ENCODE data around the gene BEST3. TPM values are rescaled to one million over a fixed set of nuclear protein-coding genes. Genes with fewer than 3 reads are reported as not detected.

The BEST3 gene
- total RNA-seq, 1 experiment from 2014 or later, result 0.54 TPM

- no peak for TF ChIP-seq CBX3 (IDR thresholded peaks at IDR 0.05; ENCODE audit: low read depth)
- no peak for TF ChIP-seq RAD21 (IDR thresholded peaks at IDR 0.05; ENCODE audit: low read depth)
- TF ChIP-seq POLR2A (IDR thresholded peaks at IDR 0.05; ENCODE audit: borderline replicate concordance, extremely low read depth, insufficient read depth, insufficient read length), result no peak
- no peak for TF ChIP-seq JUND (IDR thresholded peaks at IDR 0.05)
Observed at GRCh38 chr12:69620077-69620476, 79.0 kb downstream of the BEST3 start (continued).

- no peaks in the 10 kb centered on the region for H3K36me3 ChIP-seq (ENCODE audit: control insufficient read depth in 1 of 2, insufficient read depth in 2 of 2, low read length in 2 of 2)
- no peaks in the 10 kb centered on the region for H4K20me1 ChIP-seq (ENCODE audit: insufficient read depth)
- no peaks in the 10 kb centered on the region for H3K27me3 ChIP-seq (ENCODE audit: insufficient read depth, low read length)
- H3K9me3 ChIP-seq (ENCODE audit: control insufficient read depth in 1 of 2, insufficient read depth in 1 of 2, low read depth in 1 of 2, low read length in 2 of 2), result no peaks in the 10 kb centered on the region
- no TSS peak for BruUV-seq (replicated peaks)
- ChIA-PET CTCF (no interaction called here), RAD21 (ENCODE audit: low non-redundant PET in 1 of 2, low total read pairs in 2 of 2, uncharacterized antibody in 2 of 2, unreplicated experiment in 2 of 2) (no interaction called here), POLR2A (no interaction called here)
- no peaks in the 10 kb centered on the region for H3K4me1 ChIP-seq (ENCODE audit: control insufficient read depth in 1 of 2, insufficient read depth in 2 of 2, low read length in 2 of 2)
- H2AFZ ChIP-seq (ENCODE audit: low read depth, low read length, poor library complexity, severe bottlenecking), result no peak overlapping the region
- H3K9me2 ChIP-seq (ENCODE audit: insufficient read depth), result no peaks in the 10 kb centered on the region
- intact Hi-C loops (cut with micrococcal nuclease), result no loop called here
- H3K4me3 ChIP-seq (replicated peaks in 1 of 2; ENCODE audit: low read depth in 1 of 2, low read length in 2 of 2), result no peak overlapping the region
- TF ChIP-seq ATF3 (IDR thresholded peaks at IDR 0.05) (no peak), CBX3 (IDR thresholded peaks at IDR 0.05; ENCODE audit: low read depth) (no peak), SP1 (IDR thresholded peaks at IDR 0.05; ENCODE audit: low read depth) (no peak), ELF1 (IDR thresholded peaks at IDR 0.05; ENCODE audit: borderline replicate concordance, low read depth) (no peak), SIN3A (IDR thresholded peaks at IDR 0.05; ENCODE audit: low read depth) (no peak)
- TF ChIP-seq, protein P1, sequence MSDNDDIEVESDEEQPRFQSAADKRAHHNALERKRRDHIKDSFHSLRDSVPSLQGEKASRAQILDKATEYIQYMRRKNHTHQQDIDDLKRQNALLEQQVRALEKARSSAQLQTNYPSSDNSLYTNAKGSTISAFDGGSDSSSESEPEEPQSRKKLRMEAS (IDR thresholded peaks at IDR 0.05), result no peak
- no peak overlapping the region for H3K4me2 ChIP-seq (ENCODE audit: low read length)
- H3K79me2 ChIP-seq (ENCODE audit: insufficient read depth, low read length), result no peaks in the 10 kb centered on the region
- H3K27ac ChIP-seq (ENCODE audit: low read depth, low read length), result no peak overlapping the region
- DNase-seq (ENCODE audit: low read depth, low spot score), result no peak
- ATAC-seq, result no peak
- H3K9ac ChIP-seq (ENCODE audit: low read length), result no peak overlapping the region
Observed at GRCh38 chr12:69619050-69619449, 80.1 kb downstream of the BEST3 start.

DNA sequence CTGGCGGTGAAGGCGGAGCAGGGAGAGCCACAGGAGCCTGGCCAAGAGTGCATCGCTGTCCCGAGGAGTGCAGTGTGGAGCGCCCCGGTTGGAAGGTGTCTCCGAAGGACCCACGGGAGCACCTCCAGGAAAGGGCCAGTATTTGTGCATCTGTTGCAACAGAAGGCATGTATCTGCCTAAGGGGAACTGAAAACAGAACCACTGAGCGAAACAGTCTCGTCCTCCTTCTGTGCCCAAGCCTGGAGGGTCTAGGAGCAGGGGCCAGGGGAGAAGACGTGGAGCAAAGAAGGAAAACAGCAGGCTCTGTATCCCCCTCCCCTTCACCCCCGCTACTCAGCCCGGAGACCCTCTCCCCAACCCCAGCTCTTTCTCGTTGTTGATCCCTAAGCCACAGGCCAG lies 83.1 kb downstream of the BEST3 start:
- POLR2A ChIA-PET, result no interaction called here
- no peak for TF ChIP-seq EGR1 (IDR thresholded peaks at IDR 0.05; ENCODE audit: low read depth)
- TF ChIP-seq, protein P1 (IDR thresholded peaks at IDR 0.05), result no peak
- TF ChIP-seq CEBPB (IDR thresholded peaks at IDR 0.05; ENCODE audit: low read depth), result no peak
- TF ChIP-seq, protein P2, sequence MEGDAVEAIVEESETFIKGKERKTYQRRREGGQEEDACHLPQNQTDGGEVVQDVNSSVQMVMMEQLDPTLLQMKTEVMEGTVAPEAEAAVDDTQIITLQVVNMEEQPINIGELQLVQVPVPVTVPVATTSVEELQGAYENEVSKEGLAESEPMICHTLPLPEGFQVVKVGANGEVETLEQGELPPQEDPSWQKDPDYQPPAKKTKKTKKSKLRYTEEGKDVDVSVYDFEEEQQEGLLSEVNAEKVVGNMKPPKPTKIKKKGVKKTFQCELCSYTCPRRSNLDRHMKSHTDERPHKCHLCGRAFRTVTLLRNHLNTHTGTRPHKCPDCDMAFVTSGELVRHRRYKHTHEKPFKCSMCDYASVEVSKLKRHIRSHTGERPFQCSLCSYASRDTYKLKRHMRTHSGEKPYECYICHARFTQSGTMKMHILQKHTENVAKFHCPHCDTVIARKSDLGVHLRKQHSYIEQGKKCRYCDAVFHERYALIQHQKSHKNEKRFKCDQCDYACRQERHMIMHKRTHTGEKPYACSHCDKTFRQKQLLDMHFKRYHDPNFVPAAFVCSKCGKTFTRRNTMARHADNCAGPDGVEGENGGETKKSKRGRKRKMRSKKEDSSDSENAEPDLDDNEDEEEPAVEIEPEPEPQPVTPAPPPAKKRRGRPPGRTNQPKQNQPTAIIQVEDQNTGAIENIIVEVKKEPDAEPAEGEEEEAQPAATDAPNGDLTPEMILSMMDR (IDR thresholded peaks at IDR 0.05 in 2 of 3, conservative IDR thresholded peaks at IDR 0.05 in 1 of 3; ENCODE audit: borderline replicate concordance in 1 of 3, insufficient read depth in 1 of 3, low read depth in 2 of 3, low read length in 2 of 3), result no peak
- TF ChIP-seq POLR2AphosphoS5 (IDR thresholded peaks at IDR 0.05; ENCODE audit: low read depth, low read length), result no peak
- no peak for TF ChIP-seq SIN3A (IDR thresholded peaks at IDR 0.05; ENCODE audit: low read depth)
- no peak for TF ChIP-seq ATF3 (IDR thresholded peaks at IDR 0.05)
- TF ChIP-seq EZH2phosphoT487 (IDR thresholded peaks at IDR 0.05; ENCODE audit: borderline replicate concordance), result no peak
- TF ChIP-seq RAD21 (IDR thresholded peaks at IDR 0.05; ENCODE audit: low read depth), result no peak

More for the DNA sequence above, 83.1 kb downstream of the BEST3 start:
- BruUV-seq (replicated peaks), result no TSS peak
- RAD21 ChIA-PET (ENCODE audit: low non-redundant PET in 1 of 2, low total read pairs in 2 of 2, uncharacterized antibody in 2 of 2, unreplicated experiment in 2 of 2), result no interaction called here
- ATAC-seq, result no peak
- H2AFZ ChIP-seq (ENCODE audit: low read depth, low read length, poor library complexity, severe bottlenecking), result no peak overlapping the region
- no peaks in the 10 kb centered on the region for H3K4me1 ChIP-seq (ENCODE audit: control insufficient read depth in 1 of 2, insufficient read depth in 2 of 2, low read length in 2 of 2)
- no peaks in the 10 kb centered on the region for H4K20me1 ChIP-seq (ENCODE audit: insufficient read depth)
- H3K4me3 ChIP-seq (replicated peaks in 1 of 2; ENCODE audit: low read depth in 1 of 2, low read length in 2 of 2), result no peak overlapping the region
- CTCF ChIA-PET, result no interaction called here
- DNase-seq (ENCODE audit: low read depth, low spot score), result no peak
- H3K27me3 ChIP-seq (ENCODE audit: insufficient read depth, low read length), result peaks cover 6% of the 10 kb centered on the region; the same call in 1 of the 2 replicates
- no peaks in the 10 kb centered on the region for H3K79me2 ChIP-seq (ENCODE audit: insufficient read depth, low read length)
- H3K4me2 ChIP-seq (ENCODE audit: low read length), result no peak overlapping the region
- no peak overlapping the region for H3K27ac ChIP-seq (ENCODE audit: low read depth, low read length)
- H3K9me2 ChIP-seq (ENCODE audit: insufficient read depth), result no peaks in the 10 kb centered on the region
- intact Hi-C loops (cut with micrococcal nuclease), result no loop called here
- H3K9me3 ChIP-seq (ENCODE audit: control insufficient read depth in 1 of 2, insufficient read depth in 1 of 2, low read depth in 1 of 2, low read length in 2 of 2), result no peaks in the 10 kb centered on the region
- H3K9ac ChIP-seq (ENCODE audit: low read length), result no peak overlapping the region
- no peaks in the 10 kb centered on the region for H3K36me3 ChIP-seq (ENCODE audit: control insufficient read depth in 1 of 2, insufficient read depth in 2 of 2, low read length in 2 of 2)
